Liver (tissue), 9 donors: ENCODE data around the gene PHF24. TPM values are rescaled to one million over a fixed set of nuclear protein-coding genes. Genes with fewer than 3 reads are reported as not detected.

Experiments used
- DNase-seq: peaks from one replicate; pipeline ENCODE4 v3.0.0-alpha.2; 2017; ENCODE audit warnings: low spot score
- H3K27ac ChIP-seq, 2 donors: one replicate each; pipeline ENCODE4 v1.7.0; 2013; ENCODE audit warnings: inconsistent platforms in 2 of 2, low read length in 2 of 2, control low read depth in 1 of 2, low read depth in 1 of 2, mild to moderate bottlenecking in 1 of 2
- H3K27me3 ChIP-seq, 4 donors: one replicate each; pipeline versions ENCODE4 v1.6.1 to v1.7.0; 2013; ENCODE audit warnings: low read length in 3 of 4, inconsistent platforms in 1 of 4, mild to moderate bottlenecking in 1 of 4, moderate library complexity in 1 of 4; ENCODE audit not compliant: control insufficient read depth in 4 of 4, insufficient read depth in 4 of 4
- H3K36me3 ChIP-seq, 4 donors: one replicate each; pipeline versions ENCODE4 v1.6.1 to v1.7.0; 2013; ENCODE audit warnings: low read length in 3 of 4, mild to moderate bottlenecking in 3 of 4, low read depth in 1 of 4, moderate library complexity in 1 of 4; ENCODE audit not compliant: control insufficient read depth in 4 of 4, insufficient read depth in 3 of 4
- H3K4me1 ChIP-seq, 4 donors: one replicate each; pipeline versions ENCODE4 v1.6.1 to v1.7.0; 2013; ENCODE audit warnings: low read length in 3 of 4, mild to moderate bottlenecking in 3 of 4, moderate library complexity in 1 of 4; ENCODE audit not compliant: control insufficient read depth in 4 of 4, insufficient read depth in 4 of 4
- H3K4me3 ChIP-seq, 3 donors: one replicate each; pipeline versions ENCODE4 v1.6.1 to v1.7.0; 2013; ENCODE audit warnings: low read length in 3 of 3, control low read depth in 1 of 3, low read depth in 1 of 3, mild to moderate bottlenecking in 1 of 3
- H3K9ac ChIP-seq, 2 donors: one replicate each; pipeline ENCODE4 v1.7.0; 2013; ENCODE audit warnings: low read length in 2 of 2, mild to moderate bottlenecking in 2 of 2, moderate library complexity in 2 of 2, control low read depth in 1 of 2, low read depth in 1 of 2
- H3K9me3 ChIP-seq, 4 donors: one replicate each; pipeline versions ENCODE4 v1.6.1 to v1.7.0; 2013; ENCODE audit warnings: low read length in 3 of 4; ENCODE audit not compliant: control insufficient read depth in 4 of 4
- ATF3 ChIP-seq: IDR thresholded peaks from 2 replicates; pipeline ENCODE4 v1.6.1; 2016; ENCODE audit warnings: antibody characterized with exemption
- EGR1 ChIP-seq, 2 donors: IDR thresholded peaks; 2 replicates each; pipeline ENCODE4 v1.6.1; 2016 to 2018; ENCODE audit warnings: antibody characterized with exemption in 2 of 2, low read depth in 2 of 2
- FOXA1 ChIP-seq: IDR thresholded peaks from 2 replicates; pipeline ENCODE4 v1.6.1; 2016; ENCODE audit warnings: antibody characterized with exemption
- FOXA2 ChIP-seq: IDR thresholded peaks from 2 replicates; pipeline ENCODE4 v1.6.1; 2016; ENCODE audit warnings: antibody characterized with exemption
- GABPA ChIP-seq, 2 donors: IDR thresholded peaks in 1 of 2; conservative IDR thresholded peaks in 1 of 2; 2 replicates each; pipeline ENCODE4 v1.6.1; 2016; ENCODE audit warnings: antibody characterized with exemption in 2 of 2, mild to moderate bottlenecking in 1 of 2, moderate library complexity in 1 of 2
- HNF4G ChIP-seq: IDR thresholded peaks from 2 replicates; pipeline ENCODE4 v1.6.1; 2016; ENCODE audit warnings: antibody characterized with exemption
- JUND ChIP-seq, 2 donors: IDR thresholded peaks; 2 replicates each; pipeline ENCODE4 v1.6.1; 2016; ENCODE audit warnings: antibody characterized with exemption in 2 of 2
- MAX ChIP-seq: IDR thresholded peaks from 2 replicates; pipeline ENCODE4 v1.6.1; 2016; ENCODE audit warnings: antibody characterized with exemption
- NR2F2 ChIP-seq: IDR thresholded peaks from 2 replicates; pipeline ENCODE4 v1.6.1; 2016; ENCODE audit warnings: antibody characterized with exemption
- RAD21 ChIP-seq, 2 donors: IDR thresholded peaks; 2 replicates each; pipeline ENCODE4 v1.6.1; 2016; ENCODE audit warnings: antibody characterized with exemption in 2 of 2, mild to moderate bottlenecking in 2 of 2
- REST ChIP-seq: IDR thresholded peaks from 2 replicates; pipeline ENCODE4 v1.6.1; 2016; ENCODE audit warnings: antibody characterized with exemption, mild to moderate bottlenecking
- TAF1 ChIP-seq: conservative IDR thresholded peaks from 2 replicates; pipeline ENCODE4 v1.6.1; 2016; ENCODE audit warnings: antibody characterized with exemption, mild to moderate bottlenecking
- YY1 ChIP-seq: IDR thresholded peaks from 2 replicates; pipeline ENCODE4 v1.6.1; 2016; ENCODE audit warnings: antibody characterized with exemption, mild to moderate bottlenecking
- ZBTB33 ChIP-seq: IDR thresholded peaks from 2 replicates; pipeline ENCODE4 v1.6.1; 2016; ENCODE audit warnings: antibody characterized with exemption
- WGBS: extraction: QIAGEN DNeasy Blood & Tissue Kit; methylation state at CpG from one replicate; pipeline ENCODE4 v1.1.7; 2013; 5-methylcytosine and 5-hydroxymethylcytosine counted together
- polyA plus RNA-seq, 2 donors: library from polyadenylated mRNA; stranded (reverse) in 1 of 2; unstranded in 1 of 2; fragments of 200-250 nt in 1 of 2; fragments of >200 nt in 1 of 2; fragmentation: Nextera tagmentation in 1 of 2; extraction: Ambion mirVana in 1 of 2; gene quantifications; one replicate each; pipeline versions ENCODE4 v1.2.1 to v1.2.3, GENCODE V29; 2013 to 2015
- total RNA-seq, 2 donors: library from RNA; depleted of rRNA; stranded (reverse); fragments of >200 nt; gene quantifications; one replicate each; pipeline ENCODE4 v1.2.3, GENCODE V29; 2014
- donor health status: healthy.
- donor health status: healthy.
- donor health status: healthy.
- donor health status: healthy.
- donor health status: healthy.

PHF24 gene
- total and polyA plus RNA-seq, 4 donors, result 0.01 to 0.17 (median 0.04) TPM

GRCh38 chr9:34990908-34991606 lies 33.0 kb downstream of the PHF24 start:
- DNase-seq, result no peak
- 83% methylated on average over 7 of the region's 7 CpGs for WGBS
- H3K27ac ChIP-seq, result peak overlapping the region in 1 of 2 donors; percentile 59

GRCh38 chr9:34991607-34992375 lies 33.7 kb downstream of the PHF24 start:
- Histone ChIP-seq H3K9me3 (no peaks in the 10 kb centered on the region), H3K4me1 (peaks cover 4 to 26% (median 12%) of the 10 kb centered on the region in 4 donors), H3K27me3 (no peaks in the 10 kb centered on the region), H3K4me3 (no peak overlapping the region), H3K27ac (peak overlapping the region in 1 of 2 donors; percentile 1), H3K36me3 (no peaks in the 10 kb centered on the region), H3K9ac (no peak overlapping the region)
- WGBS, result 87% methylated on average over 15 of the region's 15 CpGs
- DNase-seq, result no peak
- no peak for TF ChIP-seq JUND (IDR thresholded peaks at IDR 0.05)
- no peak for TF ChIP-seq TAF1
- no peak for TF ChIP-seq GABPA (IDR thresholded peaks at IDR 0.05 in 1 of 2, conservative IDR thresholded peaks at IDR 0.05 in 1 of 2)
- no peak for TF ChIP-seq HNF4G
- no peak for TF ChIP-seq RAD21 (IDR thresholded peaks at IDR 0.05)
- TF ChIP-seq NR2F2, result no peak
- TF ChIP-seq YY1, result no peak
- no peak for TF ChIP-seq REST
- TF ChIP-seq ATF3, result no peak
- TF ChIP-seq EGR1 (IDR thresholded peaks at IDR 0.05; ENCODE audit: low read depth in 2 of 2), result no peak
- no peak for TF ChIP-seq ZBTB33

More at GRCh38 chr9:34990908-34991606, 33.0 kb downstream of the PHF24 start:
- TF ChIP-seq FOXA1, result no peak
- TF ChIP-seq MAX, result no peak
- no peak for TF ChIP-seq GABPA (IDR thresholded peaks at IDR 0.05 in 1 of 2, conservative IDR thresholded peaks at IDR 0.05 in 1 of 2)
- TF ChIP-seq FOXA2, result no peak
- TF ChIP-seq TAF1, result no peak
- no peak for TF ChIP-seq ATF3
- no peak for TF ChIP-seq RAD21 (IDR thresholded peaks at IDR 0.05)
- TF ChIP-seq REST, result no peak
- no peak overlapping the region for H3K4me3 ChIP-seq
- H3K9me3 ChIP-seq, result no peaks in the 10 kb centered on the region
- no peaks in the 10 kb centered on the region for H3K27me3 ChIP-seq
- H3K4me1 ChIP-seq, result peaks cover 4 to 24% (median 10%) of the 10 kb centered on the region in 4 donors
- H3K36me3 ChIP-seq, result no peaks in the 10 kb centered on the region
- H3K9ac ChIP-seq, result no peak overlapping the region
